ENCODE data around the gene DMRT2.

DMRT2 gene

GRCh38 chr9:1096155-1096964, 46.2 kb downstream of the DMRT2 start:
- no peak for DNase-seq

DNA sequence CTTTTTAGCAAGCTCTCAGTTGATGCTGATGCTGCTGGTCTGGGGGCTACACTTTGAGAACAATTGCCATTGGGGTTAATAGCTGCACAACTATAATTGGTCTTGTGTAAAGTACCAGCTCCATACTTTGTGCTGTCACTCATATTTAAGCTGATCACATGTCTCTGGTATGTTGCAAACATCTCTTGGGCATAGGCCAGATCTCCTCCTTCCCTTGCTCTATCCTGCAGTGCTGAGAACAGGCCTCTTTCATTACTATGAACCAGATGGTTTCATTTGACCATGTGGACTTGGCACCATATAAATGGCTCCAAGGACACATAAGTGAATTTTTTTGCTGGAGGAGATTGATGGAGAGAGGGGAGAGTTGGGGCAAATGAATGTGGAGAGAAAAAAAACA, 48.4 kb downstream of the DMRT2 start:
- peak; percentile 9 for DNase-seq

DNA sequence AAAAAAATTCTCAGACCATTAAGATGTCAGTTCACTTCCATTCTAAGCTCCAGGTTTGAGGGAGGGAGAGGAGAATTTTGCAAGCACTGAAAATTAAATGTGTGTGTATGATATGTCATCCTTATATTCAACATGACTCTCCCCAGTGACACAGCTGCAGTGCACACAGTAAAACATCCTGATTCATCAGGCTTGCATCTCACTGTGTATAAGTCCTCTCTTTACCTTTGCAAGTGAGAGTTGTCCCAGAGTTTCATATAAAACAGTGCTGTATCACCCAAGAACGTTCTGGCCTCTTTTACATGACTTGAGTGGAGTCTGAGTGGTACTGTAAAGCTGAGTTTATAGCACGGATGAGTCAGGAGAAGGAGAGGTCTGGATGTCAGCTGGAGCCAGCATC, 50.0 kb downstream of the DMRT2 start:
- DNase-seq, result no peak

GRCh38 chr9:1100945-1101344, 50.8 kb downstream of the DMRT2 start:
- DNase-seq, result peak; percentile 39

DNA sequence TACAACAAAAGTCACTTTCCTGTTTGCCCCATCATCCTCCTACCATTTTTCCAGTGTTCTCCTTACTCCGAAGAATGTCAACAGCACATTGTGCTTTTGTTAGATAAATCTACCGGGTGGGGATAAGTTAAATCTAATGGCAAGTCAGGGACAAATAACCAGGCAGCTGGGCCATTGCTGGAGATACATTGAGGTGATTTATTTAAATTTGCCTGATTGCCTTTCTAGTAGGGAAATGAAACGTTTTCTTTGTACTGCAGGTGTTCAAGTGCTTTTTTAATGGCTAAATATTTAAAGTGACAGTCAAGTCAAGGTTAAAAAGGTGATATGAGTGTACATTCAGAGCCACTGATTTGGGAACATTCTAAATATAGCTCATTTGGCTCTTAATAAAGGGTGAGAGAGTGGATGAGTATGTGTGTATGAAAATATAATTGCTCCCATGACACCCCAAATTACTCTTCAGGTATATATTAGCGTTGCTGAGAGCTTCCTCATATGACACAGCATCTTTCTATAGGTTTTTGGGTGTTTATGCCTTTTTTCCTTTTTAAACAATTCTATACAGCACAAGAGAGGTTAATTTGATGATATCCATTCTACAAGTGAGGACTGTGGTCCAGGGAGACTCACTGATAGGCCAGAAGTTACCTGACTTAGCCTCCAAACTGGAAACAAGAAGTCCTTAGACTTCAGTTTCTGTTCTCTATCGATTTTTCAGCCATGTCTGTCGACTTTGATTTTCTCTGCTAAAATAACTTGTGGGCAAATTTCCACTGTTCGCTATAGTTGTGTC, 51.9 kb downstream of the DMRT2 start:
- DNase-seq, result no peak

GRCh38 chr9:1102642-1102970, 52.4 kb downstream of the DMRT2 start:
- no peak for DNase-seq

All from fibroblast of skin of abdomen (primary cell).